NK-92 (cell line): Measurements from ENCODE around the gene CRAMP1.

ENCODE experiments used
- DNase-seq: peaks from one replicate; lab custom pipeline; 2025; ENCODE audit not compliant: unreplicated experiment; lab: John Stamatoyannopoulos, UW

The CRAMP1 gene

DNA sequence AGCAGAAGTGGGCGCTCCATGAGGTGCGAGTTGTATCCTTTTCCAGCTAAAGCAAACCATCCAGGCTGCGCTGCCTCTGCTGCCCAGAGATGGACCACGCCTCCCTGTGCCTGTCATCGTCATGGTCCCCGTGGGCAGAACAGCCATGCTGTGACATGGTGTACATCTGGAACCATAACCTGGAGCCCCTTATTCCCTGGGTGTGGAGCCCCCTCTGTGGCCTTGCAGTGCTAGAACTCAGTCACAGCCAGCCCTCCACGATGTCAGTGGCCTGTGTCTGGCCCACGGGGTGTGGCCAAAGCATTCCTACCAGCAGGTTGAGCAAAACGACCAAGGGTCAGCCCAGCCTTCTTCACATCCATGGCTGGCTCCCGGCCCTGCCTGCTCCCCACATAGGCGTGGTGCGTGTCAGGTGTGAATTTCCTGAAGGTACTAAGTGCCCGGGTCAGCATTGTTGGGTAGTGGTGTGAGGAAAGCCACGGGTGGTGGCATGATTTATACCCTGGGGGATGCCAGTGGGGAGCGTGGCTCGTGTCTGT is 43.2 kb downstream of the CRAMP1 start:
- DNase-seq, result no peak

DNA sequence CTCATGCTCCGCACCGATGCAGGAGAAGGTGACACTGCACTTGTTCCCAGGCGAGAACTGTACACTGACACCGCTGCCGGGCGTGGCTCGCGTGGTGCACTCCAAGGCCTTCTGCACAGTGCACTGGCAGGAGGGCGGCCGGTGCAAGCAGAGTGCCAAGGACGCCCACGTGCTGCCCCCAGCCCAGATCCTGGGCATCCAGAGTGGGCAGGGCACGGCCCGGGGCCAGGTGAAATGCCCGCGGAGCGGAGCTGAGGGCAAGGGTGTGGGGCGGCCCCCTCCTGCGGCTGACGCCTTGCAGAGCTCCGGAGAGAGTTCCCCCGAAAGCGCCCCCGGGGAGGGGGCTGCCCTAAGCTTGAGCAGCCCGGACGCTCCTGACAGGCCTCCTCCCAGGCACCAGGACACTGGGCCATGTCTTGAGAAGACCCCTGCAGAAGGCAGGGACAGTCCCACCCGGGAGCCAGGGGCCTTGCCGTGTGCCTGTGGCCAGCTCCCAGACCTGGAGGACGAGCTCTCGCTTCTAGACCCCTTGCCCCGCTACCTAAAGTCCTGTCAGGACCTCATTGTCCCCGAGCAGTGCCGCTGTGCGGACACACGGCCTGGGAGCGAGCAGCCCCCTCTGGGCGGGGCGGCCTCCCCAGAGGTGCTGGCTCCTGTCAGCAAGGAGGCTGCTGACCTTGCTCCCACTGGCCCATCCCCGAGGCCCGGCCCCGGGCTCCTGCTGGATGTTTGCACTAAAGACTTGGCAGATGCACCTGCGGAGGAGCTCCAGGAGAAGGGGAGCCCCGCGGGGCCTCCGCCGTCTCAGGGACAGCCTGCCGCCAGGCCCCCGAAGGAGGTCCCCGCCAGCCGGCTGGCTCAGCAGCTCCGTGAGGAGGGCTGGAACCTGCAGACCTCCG is 44.0 kb downstream of the CRAMP1 start:
- no peak for DNase-seq

DNA sequence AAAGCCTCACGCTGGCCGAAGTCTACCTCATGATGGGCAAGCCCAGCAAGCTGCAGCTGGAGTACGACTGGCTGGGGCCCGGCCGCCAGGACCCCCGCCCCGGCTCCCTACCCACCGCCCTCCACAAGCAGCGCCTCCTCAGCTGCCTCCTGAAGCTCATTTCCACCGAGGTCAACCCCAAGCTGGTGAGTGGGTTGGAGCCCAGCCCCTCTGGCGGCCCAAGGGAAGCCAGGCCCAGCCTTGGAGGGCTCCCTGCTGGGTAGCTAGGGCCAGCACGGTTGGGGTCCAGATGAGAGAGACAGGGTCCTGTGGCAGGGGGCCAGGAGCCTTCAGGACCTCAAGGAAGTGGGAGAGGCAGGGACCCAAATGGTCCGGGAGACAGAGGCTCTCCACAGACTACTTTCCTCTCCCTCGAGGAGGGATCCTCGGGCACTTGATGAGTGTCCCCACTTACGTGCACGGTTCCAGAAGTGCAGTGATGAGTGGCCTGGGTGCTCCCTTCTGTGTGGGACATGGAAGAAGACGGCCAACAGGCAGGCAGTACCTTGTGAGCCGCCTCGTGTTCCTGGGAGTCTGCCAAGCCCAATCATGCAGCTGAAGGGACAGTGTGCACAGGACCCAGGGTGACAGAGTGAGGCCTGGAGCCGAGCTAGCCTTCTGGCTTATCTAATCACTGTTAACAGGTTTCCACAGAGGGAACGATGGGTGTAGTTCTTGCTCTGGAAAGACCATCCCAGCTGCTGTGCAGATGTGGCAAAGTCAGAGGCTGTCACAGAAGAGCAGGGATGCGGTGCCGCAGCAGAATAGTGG is 44.9 kb downstream of the CRAMP1 start:
- no peak for DNase-seq

DNA sequence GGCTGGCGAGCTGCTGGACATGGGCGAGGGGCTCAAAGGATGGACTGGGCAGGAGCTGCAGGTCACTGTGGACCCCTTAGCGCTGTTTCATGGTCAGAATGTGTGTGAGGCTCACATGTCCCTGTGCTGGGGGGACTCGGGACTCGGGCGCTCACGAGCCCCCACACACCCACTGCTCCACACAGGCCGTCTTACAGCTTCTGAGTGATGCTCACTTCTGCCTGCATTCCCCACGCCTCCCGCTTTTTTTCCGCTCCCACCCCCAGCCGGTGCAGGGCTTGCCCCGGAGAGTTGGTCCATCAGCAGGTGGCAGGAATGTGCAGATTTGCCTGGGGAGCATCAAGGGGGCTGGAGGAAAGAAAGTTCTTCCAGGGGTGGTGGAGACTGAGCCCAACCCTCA is 45.7 kb downstream of the CRAMP1 start:
- DNase-seq, result no peak

- no peak for DNase-seq
Observed at GRCh38 chr16:1659031-1659430, 46.9 kb downstream of the CRAMP1 start.

DNA sequence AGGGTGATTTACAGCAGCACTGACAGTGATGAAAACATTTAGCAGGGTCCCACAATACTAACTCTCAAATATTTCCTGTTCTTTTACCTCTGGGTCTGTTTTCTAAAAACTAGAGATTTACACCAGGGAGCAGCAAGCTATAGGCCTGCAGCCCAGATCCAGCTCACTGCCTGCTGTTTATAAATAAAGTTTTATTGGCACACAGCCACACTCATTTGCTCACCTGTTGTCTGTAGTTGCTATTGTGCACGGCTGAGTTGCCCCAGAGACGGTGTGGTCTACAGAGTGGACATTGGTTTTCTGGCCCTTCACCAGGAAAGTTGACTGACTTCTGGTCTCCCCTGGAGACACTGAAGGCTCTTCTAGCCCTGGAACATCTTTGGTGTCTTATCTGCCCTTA is 49.7 kb downstream of the CRAMP1 start:
- no peak for DNase-seq

GRCh38 chr16:1662543-1662942 is 50.4 kb downstream of the CRAMP1 start:
- no peak for DNase-seq

GRCh38 chr16:1665829-1666228 is 53.7 kb downstream of the CRAMP1 start:
- DNase-seq, result no peak

DNA sequence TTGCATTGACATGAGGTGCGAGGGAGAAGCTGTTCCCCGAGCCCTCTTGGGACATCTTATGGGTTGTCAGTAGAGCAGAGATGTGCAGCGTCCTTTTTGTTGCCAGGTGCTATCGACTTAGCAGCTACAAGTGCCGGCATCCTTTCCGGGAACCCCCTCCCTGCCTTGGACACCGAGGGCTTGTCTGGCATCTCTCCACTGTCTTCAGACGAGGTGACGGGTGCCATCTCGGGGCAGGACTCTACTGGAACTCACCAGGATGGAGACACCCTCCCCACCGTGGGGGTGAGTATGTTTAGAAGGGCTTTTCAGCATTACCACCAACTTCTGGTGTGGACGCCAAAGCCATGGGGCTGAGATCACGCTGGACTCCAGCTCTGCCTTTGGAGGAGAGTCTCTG is 54.2 kb downstream of the CRAMP1 start:
- no peak for DNase-seq

DNA sequence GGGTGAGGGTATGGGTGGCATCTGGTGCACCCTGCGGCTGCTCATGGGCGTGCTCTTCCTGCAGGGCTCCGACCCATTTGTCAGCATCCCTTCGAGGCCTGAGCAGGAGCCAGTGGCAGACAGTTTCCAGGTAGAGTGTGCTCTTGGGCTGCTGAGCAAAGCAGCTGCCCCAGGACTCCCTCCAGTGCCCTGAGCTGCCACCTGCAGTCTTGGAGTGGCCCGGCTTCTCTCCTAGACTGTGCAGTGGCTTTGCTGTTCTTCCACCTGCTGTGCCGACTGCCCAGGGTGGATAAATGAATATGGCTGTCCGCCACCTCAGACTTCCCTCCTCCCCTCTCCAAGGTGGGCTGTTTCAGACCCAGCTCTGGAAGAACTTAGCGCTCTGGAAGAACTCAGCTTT is 55.1 kb downstream of the CRAMP1 start:
- DNase-seq, result no peak

DNA sequence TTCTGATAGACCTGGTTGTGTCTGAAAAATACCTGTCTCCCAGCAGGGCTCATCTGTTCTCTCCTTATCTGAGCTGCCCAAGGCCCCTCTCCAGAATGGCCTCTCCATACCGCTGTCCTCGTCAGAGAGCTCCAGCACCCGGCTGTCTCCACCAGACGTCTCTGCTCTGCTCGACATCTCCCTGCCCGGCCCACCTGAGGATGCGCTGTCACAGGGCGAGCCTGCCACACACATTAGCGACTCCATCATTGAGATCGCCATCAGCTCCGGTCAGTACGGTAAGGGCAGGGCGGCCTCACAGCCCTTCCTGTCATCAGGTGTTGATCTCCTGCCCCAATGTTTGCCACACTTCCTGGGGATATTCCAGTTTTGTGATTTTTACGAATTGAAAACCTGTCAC is 55.8 kb downstream of the CRAMP1 start:
- no peak for DNase-seq

GRCh38 chr16:1668612-1669319 is 56.6 kb downstream of the CRAMP1 start:
- DNase-seq, result no peak

DNA sequence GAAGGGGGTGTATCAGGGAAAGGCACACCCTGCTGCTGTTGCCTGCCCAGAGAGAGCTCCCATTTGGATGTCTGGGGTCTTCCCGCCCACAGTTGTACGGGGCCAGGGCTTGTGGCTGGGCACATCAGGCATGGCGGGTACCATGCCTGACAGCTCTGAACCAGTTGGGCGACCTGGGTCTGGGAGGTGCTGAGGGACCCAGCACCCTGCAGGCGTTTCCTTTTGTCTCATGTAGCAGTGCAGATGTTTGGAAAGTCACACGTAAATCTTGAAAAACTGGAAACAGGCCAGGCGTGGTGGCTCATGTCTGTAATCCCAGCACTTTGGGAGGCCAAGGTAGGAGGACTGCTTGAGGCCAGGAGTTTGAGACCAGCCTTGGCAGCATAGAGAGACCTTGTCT is 57.5 kb downstream of the CRAMP1 start:
- no peak for DNase-seq

DNA sequence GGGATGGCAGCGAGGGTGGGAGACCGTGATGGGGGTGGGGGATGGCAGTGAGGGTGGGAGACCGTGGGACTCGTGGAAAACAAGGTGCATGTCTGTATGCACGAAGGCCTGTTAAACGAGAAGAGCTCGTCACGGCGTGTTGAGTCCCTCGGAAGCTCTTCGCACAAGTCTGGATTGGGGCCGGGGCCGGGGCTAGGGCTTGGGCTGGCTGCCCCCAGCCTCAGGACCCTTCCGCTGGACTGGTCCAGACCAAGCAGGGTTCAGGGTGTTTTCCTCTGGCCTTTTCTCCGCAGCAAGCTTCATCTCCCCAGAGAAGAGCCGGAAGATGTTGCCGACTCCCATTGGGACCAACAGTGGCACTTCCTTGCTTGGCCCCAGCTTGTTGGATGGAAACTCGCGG is 58.2 kb downstream of the CRAMP1 start:
- DNase-seq, result no peak

DNA sequence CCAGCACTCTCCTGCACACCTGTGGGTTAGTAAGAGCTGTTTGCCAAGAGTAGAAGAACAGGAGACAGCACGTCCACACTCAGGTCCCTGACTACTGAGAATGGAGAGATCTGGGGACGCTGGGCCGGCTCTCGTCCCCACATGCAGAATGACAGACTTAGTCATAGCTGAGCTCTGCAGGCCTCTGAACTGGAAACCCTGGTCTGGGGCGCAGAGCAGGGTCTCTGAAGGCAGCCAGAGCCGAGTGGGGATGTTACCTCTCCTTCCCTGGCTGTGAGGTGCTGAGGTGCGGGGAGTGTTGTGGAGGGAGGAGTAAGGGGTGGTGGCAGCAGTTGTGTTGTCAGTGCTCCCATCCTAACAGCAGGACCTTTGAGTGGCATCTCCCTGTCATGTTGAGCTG is 58.7 kb downstream of the CRAMP1 start:
- no peak for DNase-seq

DNA sequence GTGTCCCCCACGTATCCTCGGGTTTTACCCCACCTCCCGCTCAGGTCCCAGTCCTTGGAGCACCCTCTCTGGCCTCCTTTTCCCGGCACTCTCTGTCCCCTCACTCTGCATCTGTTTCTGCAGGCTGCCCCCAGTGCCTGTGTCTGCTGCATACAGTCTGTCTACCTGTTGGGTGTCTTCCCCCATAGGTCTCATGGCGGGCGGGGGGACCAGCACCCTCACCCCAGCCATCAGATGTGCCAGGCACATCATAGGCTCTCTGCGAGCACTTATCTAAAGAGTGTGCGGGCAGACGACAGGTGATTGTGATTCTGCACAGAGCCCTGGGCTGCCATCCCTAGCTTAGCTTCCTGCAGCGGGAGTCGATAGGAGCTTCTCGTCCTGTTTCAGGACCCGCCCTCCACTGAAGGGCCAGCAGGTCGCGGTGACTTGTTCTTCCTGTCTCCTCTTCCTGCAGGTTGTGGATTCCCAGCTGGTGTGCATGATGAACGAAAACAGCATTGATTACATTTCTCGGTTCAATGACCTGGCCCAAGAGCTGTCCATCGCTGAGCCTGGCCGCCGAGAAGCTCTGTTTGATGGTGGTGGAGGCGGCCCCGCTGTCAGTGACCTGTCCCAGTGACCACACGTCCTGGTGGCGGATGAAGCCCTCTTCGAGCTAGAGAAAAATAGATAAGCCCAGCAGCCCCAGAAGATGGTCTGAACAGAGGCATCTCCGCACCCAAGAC is 61.4 kb downstream of the CRAMP1 start:
- DNase-seq, result no peak

GRCh38 chr16:1674306-1674705 is 62.1 kb downstream of the CRAMP1 start:
- no peak for DNase-seq

DNA sequence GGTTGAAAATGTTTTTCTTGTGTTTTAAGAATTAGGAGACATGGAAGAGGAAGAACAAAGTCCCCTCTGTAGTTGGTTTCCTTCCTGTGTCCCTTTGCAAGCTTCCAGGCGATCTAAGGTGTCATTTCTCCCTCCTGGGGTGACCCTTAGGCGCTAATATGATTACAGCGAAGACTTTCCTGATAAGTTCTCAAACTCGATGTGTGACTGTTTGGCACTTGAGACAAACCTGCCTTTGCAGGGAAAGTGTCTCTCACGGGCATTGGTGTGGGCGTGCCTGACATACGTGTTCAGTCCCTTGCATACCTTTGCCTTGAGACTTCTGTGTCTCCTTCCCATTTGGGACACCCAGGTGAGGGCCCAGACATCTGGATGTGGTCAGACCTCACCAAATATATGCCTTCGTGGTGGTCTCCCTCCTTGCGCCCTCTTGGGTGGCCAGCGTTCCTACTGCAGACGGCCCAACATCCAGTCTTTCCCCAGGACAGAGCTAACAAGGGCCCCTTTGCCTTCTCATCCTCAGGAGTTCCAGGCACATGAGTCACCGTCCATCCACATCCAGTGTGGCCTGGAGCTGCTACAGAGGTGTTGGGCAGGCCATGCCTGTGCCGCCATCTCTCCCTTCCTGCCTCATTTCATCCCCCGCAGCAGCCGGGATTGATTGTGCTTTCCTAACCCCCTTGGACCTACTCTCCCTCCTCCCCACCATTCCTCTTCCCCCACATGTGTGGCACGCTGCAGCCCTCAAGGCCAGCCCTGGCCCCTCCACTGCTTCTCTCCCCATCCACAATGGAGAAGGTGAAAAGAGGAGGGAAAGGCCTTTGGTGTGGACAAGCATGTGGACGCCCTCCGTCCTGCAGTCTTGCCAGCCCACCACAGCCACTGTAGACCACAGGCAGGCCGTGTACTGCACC is 62.8 kb downstream of the CRAMP1 start:
- no peak for DNase-seq

DNA sequence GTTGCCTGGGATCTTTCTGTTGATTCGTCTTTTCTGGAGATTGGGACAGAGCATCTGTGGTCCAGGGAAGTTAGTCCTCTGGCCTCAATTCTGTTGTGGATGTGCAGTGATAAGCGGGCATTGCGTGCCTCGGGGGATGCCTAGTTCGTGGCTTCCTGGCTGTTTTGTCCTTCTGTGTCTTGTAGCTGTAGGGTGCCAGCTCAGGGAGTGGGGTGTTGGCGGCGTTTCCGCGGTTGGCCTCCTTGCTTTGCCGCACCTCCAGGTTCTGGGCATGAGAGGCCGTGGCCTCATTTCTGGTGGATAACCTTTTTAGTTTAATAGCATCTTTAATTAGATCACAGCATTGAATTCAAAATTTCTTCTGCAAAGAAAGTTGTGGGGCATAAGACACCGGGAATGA is 64.5 kb downstream of the CRAMP1 start:
- no peak for DNase-seq

DNA sequence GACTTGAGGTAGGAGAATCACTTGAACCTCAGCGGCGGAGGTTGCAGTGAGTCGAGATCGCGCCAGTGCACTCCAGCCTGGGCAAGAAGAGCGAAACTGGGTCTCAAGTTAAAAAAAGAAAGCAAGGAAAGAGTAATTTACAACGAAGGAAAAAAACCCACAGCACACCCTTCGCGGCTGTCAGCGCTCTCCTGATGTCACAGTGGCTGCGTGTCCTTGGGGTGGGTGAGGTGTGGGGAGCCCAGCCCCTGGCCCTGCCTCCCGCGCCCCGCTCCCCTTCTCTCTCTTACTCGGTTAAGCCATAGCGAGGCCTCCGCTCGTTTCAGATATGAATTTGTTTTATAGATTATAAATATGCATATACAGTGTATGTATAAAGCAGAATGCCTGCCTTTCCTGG is 65.2 kb downstream of the CRAMP1 start:
- DNase-seq, result no peak
